ENCODE data around the gene SLC46A2.

DNA sequence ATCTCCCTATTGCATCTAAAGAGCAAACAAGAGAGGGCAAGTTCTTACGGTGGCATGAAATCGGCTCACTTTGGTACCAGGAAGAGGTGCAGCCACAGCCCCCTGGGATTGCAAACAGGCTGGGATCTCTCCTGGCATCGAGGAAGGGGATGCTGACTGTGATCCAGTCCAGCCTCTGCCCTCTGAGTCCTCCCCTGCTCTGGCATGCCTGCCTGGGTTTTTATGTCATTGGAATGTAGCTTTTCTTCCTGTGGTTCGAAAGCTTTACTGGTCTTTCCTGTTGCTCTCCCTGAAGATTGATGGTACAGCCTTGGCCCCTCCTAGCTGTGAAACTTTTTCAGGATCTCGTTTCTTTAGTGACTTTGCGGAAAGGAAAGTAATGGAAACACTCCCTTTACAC lies 6.6 kb downstream of the SLC46A2 start:
- TF ChIP-seq, protein P1, sequence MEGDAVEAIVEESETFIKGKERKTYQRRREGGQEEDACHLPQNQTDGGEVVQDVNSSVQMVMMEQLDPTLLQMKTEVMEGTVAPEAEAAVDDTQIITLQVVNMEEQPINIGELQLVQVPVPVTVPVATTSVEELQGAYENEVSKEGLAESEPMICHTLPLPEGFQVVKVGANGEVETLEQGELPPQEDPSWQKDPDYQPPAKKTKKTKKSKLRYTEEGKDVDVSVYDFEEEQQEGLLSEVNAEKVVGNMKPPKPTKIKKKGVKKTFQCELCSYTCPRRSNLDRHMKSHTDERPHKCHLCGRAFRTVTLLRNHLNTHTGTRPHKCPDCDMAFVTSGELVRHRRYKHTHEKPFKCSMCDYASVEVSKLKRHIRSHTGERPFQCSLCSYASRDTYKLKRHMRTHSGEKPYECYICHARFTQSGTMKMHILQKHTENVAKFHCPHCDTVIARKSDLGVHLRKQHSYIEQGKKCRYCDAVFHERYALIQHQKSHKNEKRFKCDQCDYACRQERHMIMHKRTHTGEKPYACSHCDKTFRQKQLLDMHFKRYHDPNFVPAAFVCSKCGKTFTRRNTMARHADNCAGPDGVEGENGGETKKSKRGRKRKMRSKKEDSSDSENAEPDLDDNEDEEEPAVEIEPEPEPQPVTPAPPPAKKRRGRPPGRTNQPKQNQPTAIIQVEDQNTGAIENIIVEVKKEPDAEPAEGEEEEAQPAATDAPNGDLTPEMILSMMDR (IDR thresholded peaks at IDR 0.05; ENCODE audit: insufficient read depth, low read length, poor library complexity, severe bottlenecking), result no peak
- no peak for TF ChIP-seq EZH2phosphoT487 (conservative IDR thresholded peaks at IDR 0.05; ENCODE audit: low read length)
